Measurements from ENCODE around the gene H2BW1. TPM values are rescaled to one million over a fixed set of nuclear protein-coding genes. Genes with fewer than 3 reads are reported as not detected.
"Not testable (repeated sequence)": the region's sequence is repeated elsewhere in the genome, so short reads cannot be mapped to it uniquely, and the experiment has no call there.

The H2BW1 gene
- total RNA-seq, 1 donor from 2014 or later, result not detected

DNA sequence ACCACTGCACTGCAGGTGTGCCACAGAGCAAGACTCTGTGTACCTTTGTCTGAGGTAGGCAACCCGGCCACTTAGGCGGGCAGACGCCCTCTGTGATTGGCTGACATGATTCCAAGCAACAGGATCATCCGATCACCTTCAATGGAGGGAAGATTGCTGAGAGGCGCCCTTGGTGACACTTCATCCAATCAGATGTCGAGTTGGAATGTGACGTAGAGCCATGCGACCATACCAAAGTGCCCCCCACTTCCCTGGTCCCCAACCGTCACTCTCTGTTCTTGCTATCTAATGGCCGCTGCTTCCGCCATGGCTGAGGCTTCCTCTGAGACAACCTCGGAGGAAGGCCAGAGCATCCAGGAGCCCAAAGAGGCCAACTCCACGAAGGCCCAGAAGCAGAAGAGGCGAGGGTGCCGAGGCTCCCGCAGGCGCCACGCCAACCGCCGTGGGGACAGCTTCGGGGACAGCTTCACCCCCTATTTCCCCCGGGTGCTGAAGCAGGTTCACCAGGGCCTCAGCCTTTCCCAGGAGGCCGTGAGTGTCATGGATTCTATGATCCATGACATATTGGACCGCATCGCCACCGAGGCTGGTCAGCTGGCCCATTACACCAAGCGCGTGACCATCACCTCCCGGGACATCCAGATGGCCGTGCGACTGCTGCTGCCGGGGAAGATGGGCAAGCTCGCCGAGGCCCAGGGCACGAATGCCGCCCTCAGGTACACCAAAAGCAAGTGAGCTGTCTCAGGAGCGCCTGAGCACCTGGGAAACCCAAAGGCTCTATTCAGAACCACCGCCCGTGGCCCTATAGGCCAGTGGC, 26.4 kb upstream of the H2BW1 start, which contains the start of gene H2BW2:
Gene H2BW2 (plus strand): TSS at position 268 of the 817 bp plus-strand sequence. CDS start 39 bp downstream, at position 307.
- Mint-ChIP-seq H3K4me1 (ENCODE audit: low read depth) (no peaks in the 10 kb centered on the region), H3K9me3 (ENCODE audit: low read depth) (peaks cover 33% of the 10 kb centered on the region), H3K4me3 (ENCODE audit: low read depth) (no peak within 1 kb of the TSS), H3K27me3 (no peaks in the 10 kb centered on the region), H3K27ac (no peak within 1 kb of the TSS), H3K36me3 (ENCODE audit: insufficient read depth) (no peaks in the 10 kb centered on the region)
- TF ChIP-seq, protein P1, sequence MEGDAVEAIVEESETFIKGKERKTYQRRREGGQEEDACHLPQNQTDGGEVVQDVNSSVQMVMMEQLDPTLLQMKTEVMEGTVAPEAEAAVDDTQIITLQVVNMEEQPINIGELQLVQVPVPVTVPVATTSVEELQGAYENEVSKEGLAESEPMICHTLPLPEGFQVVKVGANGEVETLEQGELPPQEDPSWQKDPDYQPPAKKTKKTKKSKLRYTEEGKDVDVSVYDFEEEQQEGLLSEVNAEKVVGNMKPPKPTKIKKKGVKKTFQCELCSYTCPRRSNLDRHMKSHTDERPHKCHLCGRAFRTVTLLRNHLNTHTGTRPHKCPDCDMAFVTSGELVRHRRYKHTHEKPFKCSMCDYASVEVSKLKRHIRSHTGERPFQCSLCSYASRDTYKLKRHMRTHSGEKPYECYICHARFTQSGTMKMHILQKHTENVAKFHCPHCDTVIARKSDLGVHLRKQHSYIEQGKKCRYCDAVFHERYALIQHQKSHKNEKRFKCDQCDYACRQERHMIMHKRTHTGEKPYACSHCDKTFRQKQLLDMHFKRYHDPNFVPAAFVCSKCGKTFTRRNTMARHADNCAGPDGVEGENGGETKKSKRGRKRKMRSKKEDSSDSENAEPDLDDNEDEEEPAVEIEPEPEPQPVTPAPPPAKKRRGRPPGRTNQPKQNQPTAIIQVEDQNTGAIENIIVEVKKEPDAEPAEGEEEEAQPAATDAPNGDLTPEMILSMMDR (IDR thresholded peaks at IDR 0.05; ENCODE audit: unreplicated experiment), result no peak
- no peak for DNase-seq (ENCODE audit: low spot score, unreplicated experiment)

DNA sequence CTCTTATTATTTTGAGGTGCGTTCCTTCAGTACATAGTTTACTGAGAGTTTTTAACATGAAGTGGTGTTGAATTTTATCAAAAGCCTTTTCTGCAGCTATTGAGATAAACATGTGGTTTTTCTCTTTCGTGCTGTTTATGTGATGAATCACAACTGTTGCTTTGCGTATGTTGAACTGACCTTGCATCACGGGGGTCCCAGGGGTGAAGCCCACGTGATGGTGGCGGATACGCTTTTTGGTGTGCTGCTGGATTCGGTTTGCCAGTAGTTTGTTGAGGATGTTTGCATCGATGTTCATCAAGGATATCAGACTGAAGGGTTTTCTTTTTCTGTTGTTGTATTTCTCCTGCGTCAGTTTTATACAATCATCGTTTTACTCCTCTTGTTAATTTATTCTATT, 4.6 kb upstream of the H2BW1 start:
- Mint-ChIP-seq H3K27me3 (peaks cover 10% of the 10 kb centered on the region), H3K4me3 (ENCODE audit: low read depth) (no peak overlapping the region), H3K36me3 (ENCODE audit: insufficient read depth) (no peaks in the 10 kb centered on the region), H3K9me3 (ENCODE audit: low read depth) (peaks cover 30% of the 10 kb centered on the region), H3K4me1 (ENCODE audit: low read depth) (no peaks in the 10 kb centered on the region), H3K27ac (no peak overlapping the region)
- TF ChIP-seq, protein P1 (IDR thresholded peaks at IDR 0.05; ENCODE audit: unreplicated experiment), result no peak
- DNase-seq (ENCODE audit: low spot score, unreplicated experiment), result no peak

DNA sequence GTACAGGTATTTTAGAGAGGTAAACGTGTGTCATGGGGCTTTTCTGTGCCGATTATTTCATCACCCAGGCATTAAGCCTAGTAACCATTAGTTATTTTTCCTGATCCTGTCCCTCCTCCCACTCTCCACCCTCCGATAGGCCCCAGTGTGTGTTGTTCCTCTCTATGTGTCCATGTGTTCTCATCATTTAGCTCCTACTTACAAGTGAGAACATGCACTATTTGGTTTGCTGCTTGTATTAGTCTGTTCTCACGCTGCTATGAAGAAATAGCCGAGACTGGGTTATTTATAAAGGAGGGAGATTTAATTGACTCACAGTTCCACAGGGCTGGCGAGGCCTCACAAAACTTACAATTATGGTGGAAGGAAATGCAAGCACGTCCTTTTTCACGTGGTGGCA, 2.1 kb upstream of the H2BW1 start:
- H3K27me3 Mint-ChIP-seq, result peaks cover 21% of the 10 kb centered on the region
- H3K27ac Mint-ChIP-seq, result not testable (repeated sequence)
- peaks cover 39% of the 10 kb centered on the region for H3K9me3 Mint-ChIP-seq (ENCODE audit: low read depth)

DNA sequence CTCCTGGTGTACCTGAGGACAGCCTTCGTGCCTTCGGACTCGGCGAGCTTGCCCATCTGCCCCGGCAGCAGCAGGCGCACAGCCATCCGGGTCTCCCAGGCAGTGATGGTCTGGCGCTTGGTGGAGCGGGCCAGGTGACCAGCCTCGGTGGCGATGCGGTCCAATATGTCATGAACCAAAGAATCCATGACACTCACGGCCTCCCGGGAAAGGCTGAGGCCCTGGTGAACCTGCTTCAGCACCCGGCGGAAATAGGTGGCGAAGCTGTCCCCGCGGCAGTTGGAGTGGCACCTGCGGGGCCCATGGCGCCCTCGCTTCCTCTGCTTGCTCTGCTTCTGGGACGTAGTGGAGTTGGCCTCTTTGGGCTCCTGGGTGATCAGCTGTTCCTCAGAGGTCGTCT, 350 bp downstream of the H2BW1 start:
- TF ChIP-seq, protein P1 (IDR thresholded peaks at IDR 0.05; ENCODE audit: unreplicated experiment), result no peak
- Mint-ChIP-seq H3K9me3 (ENCODE audit: low read depth) (peaks cover 35% of the 10 kb centered on the region), H3K36me3 (ENCODE audit: insufficient read depth) (no peaks in the 10 kb centered on the region), H3K4me3 (ENCODE audit: low read depth) (no peak overlapping the region), H3K4me1 (ENCODE audit: low read depth) (no peaks in the 10 kb centered on the region), H3K27ac (no peak overlapping the region), H3K27me3 (peaks cover 31% of the 10 kb centered on the region)
- no peak for DNase-seq (ENCODE audit: low spot score, unreplicated experiment)

More for the DNA sequence above, 2.1 kb upstream of the H2BW1 start:
- DNase-seq (ENCODE audit: low spot score, unreplicated experiment); H3K4me3 Mint-ChIP-seq (ENCODE audit: low read depth); H3K36me3 Mint-ChIP-seq (ENCODE audit: insufficient read depth); H3K4me1 Mint-ChIP-seq (ENCODE audit: low read depth): not testable (repeated sequence)

DNA sequence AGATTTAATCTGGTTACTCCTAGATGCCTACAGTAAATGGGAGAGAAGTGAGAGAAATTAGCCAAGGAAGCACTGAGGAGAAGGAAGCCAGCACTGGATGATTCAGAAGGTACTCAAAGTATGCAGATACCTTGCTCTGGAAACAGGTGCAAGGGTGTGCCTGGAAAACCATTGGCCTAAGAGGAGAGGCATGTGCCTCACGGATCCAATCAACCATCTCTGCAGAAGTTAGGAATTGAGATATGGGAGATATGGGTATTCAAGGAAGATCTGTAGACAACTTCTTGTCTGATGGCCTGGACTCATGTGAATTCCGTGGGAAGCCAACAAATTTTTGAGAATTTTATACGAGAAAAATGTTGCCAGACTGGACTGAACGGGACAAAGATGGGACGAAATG, 4.7 kb downstream of the H2BW1 start:
- peaks cover 59% of the 10 kb centered on the region for H3K27me3 Mint-ChIP-seq
- peaks cover 38% of the 10 kb centered on the region for H3K9me3 Mint-ChIP-seq (ENCODE audit: low read depth)
- H3K4me3 Mint-ChIP-seq (ENCODE audit: low read depth), result no peak overlapping the region

More for the DNA sequence above, 4.7 kb downstream of the H2BW1 start:
- H3K27ac Mint-ChIP-seq, result no peak overlapping the region
- TF ChIP-seq, protein P1 (IDR thresholded peaks at IDR 0.05; ENCODE audit: unreplicated experiment), result no peak
- no peaks in the 10 kb centered on the region for H3K36me3 Mint-ChIP-seq (ENCODE audit: insufficient read depth)
- DNase-seq (ENCODE audit: low spot score, unreplicated experiment), result no peak
- H3K4me1 Mint-ChIP-seq (ENCODE audit: low read depth), result no peaks in the 10 kb centered on the region

Data from progenitor cell of endocrine pancreas (in vitro differentiated cells).